HG03457 (cell line): ENCODE results near the gene PPP3CA.
"Not testable (repeated sequence)": the region's sequence is repeated elsewhere in the genome, so short reads cannot be mapped to it uniquely, and the experiment has no call there.

Experiments
- ATAC-seq: cut with Tn5 transposase; IDR thresholded peaks from one replicate; pipeline ENCODE4 v1.9.1; 2021; ENCODE audit warnings: moderate number of reproducible peaks; ENCODE audit not compliant: unreplicated experiment

Gene PPP3CA

DNA sequence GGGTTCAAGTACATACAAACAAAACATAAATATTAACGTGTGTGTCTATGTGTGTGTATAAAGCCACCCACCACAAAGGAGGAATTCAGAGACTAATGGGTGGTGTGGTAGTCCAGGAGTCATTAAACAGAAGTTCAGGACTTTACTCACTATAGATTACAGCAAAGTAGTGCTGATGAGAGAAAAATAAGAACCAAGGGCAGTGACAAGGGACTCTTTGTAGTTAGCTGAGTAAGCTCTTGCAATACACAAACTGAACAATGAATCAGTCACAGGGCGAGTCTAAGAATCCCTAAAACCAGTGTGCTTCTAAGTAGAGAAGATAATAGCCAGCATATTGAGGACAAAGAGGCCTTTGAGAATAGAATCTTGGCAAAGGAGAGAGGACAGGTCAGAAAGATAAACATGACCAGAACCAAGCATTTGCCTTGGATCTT is 232.4 kb downstream of the PPP3CA start:
- no peak for ATAC-seq

DNA sequence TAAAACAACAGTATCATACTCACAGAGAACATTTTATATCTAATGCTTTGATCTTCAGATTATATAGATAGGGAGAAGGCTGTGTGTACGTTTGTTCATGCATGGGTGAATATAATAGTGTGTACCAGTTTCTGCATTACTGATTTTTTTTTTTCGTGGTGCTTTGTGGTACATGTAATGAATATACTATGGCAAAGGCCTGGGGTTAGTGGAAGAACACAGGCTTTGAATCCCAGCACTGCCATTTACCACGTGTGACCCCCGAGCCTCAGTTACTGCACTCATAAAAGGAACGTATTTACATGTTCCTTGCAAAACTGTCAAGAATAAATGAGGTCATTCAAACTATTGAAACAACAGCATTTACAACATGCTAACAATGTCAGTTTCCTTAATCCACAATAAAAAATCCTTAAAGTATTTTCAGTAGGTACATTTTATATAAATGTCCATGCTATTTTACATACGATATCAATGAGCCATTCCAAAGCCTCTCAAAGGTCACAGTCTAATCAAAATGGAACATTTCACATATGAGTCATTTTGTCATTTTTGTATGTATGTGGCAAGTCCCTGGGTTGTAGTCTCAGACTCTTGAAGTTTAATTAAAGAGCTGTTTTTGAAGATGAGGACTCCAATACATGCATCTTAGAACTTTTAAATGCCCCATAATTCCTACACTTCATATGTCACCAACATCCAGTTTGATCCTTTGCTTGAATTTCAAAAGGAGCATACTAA is 242.8 kb downstream of the PPP3CA start:
- no peak for ATAC-seq

DNA sequence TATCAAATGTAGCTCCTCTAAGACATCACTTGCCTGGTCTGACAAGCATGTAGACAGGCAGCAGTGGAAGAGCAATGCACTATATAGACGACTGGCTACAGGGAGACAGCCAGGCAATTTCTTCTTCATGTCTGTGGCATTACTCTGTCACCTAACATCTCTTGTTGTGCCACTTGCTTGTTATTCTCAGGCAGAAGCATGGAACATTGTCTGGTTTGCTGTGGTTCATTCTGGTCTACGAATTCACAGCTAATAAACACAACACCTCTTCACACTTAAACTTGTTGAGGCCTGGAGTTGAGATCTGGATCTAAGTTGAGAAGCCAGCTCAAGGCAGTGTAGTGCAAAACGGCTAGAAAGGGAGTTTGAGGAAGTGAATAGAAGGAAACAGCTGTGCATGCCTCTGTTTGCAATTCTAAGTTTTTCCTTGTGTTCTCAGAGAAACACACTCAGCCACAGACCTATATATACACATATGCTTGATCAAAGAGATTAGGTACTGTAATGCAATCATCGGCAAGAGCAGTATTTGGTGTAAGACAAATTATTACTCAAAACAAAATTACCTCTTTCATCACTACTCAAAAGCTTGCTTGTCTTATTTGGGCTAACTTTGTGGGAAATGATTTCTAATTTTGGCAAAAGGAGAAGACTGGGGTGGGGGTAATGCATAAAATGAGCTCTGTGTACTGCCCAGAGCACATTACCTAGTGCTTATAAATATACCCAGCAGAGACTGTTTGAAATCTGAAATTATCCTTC is 243.8 kb downstream of the PPP3CA start:
- peak; percentile 73 for ATAC-seq

DNA sequence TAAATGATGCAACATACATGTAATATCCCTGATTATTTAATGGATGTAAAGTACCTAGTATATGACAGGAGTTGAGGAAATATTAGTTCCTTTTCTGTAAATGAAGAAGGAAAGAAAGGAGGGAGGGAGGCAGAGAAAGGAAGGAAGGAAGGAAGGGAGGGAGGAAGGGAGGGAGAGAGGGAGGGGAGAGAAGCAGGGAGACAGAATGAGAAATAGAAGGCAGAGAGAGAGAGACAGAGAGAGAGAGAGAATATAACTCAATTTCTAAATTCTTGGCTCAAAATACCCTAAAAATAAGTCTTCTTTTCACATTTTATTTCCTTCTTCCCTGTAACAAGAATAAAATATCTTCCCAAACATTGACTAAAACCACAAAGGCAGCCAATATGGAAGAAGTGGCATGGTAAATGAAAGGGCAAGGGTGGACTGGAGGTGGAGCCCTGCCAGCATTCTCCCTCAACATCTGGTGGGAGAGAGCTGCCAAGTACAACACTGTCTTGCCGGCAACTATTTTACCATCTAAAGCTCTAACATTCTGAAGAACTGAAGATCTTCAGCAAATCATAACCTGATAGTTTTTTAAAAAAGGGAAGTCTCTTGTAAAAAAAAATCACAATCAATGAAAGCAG is 245.1 kb downstream of the PPP3CA start:
- no peak for ATAC-seq

DNA sequence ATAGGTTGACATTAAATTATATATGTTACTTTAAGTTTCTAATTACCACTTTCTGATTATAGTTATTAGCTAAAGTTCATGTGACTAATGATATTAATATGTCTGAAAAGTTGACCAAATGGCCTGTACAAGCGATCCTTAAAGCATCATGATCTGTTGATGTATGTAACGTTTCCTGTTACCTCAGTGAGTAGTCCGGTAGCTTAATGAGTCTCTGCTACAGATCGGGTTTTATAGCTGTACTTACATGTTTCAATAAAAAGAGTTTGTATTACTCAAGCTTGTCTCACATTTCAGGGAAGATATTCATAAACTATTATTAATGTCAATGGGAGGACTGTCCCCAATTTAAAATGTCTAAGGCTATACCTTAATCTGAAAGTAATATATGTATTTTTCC is 246.3 kb downstream of the PPP3CA start:
- ATAC-seq: no peak

DNA sequence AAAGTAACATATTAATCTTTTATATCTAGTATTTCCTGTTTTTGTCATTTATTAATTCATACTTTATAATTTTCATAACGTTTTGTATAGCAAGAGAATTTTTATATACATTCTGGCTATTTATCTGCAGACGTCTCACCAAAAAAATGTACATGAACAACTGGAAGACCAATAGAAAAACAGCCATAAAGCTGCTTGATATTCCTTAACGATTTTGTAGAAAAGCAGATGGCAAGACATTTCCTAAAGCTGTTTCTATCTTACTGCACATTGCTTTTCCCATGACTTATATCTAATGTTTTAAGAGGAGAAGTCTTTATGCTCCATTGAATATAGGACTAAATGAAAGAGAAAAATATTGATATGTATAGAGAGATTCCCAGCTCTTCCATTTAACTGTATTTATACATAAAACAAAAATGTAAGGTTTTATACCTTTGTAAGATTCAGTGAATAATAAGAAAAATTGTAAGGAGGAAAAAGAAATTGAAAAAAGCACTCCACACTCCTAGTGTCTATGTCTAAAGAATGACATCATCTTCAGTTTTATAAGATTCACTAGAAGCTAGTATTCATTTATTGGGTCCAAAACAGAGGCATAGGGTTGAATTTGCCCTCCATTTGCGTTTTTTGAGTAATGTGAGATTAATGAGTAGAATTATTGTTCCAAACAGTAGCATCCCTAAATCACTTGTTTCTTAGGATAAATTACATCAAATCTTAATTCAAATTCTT is 248.5 kb downstream of the PPP3CA start:
- ATAC-seq: no peak

DNA sequence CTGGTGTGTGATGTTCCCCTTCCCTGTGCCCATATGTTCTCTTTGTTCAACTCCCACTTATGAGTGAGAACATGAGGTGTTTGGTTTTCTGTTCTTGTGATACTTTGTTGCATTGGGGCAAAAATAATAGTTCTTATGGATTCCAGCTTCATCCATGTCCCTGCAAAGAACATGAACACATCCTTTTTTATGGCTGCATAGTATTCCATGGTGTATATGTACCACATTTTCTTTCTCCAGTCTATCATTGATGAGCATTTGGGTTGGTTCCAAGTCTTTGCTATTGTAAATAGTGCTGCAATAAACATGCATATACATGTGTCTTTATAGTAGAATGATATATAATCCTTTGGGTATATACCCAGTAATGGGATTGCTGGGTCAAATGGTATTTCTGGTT is 254.7 kb downstream of the PPP3CA start:
- not testable (repeated sequence) for ATAC-seq

DNA sequence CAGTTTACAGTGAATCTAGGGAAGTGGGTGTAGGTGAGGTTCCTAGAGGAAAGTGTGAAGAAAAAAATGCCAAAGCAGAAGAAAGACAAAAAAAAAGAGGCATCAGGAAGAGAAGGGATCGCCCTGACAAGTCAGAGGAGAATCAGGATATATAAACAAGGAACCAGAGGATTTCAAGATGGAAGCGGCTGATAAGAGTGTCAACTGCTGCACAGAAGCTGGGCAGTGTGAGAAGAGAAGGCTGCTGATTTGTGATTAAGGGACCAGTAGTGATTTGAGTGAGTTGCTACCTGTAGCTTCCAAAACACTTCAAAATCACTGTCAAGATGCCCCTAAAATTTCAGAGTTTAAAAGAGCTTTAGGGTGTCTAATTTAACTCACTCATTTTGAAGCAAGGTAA is 258.2 kb downstream of the PPP3CA start:
- no peak for ATAC-seq

DNA sequence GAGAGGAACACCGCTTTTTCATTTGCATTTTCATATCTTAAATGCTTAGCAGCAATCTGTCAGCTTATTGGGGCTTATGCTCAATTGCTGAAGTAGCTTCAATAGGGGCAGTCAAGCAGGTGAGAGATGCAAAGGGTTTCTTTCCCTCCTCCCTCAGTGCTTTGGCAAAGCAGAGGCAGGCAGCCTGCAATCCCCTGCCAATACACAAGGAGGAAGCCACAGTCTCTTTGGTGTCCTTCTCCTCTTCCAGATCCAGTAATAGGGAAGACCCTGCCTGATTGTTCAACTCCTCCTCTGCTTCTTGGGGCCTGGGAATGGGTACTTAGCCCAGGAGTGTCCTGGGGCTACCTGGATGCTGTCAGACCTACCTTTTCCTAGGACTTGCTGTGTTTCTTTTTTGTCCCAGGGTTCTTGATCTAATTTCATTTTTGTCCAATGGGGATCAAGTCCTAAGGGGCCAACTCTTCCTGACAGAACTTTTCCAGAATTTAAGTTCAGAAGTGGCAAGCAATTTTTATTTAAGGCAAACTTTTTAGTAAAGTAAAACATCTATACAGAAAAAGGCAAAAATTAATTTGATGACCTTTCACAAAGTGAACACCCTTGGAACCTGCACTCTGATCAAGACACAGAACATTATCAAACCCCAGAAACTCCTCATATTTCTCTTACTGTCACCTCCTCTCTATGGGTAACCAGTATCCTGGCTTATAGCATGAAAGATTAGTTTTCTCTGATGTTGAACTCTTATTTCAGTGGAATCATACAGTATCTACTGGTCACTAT is 260.3 kb downstream of the PPP3CA start:
- no peak for ATAC-seq

DNA sequence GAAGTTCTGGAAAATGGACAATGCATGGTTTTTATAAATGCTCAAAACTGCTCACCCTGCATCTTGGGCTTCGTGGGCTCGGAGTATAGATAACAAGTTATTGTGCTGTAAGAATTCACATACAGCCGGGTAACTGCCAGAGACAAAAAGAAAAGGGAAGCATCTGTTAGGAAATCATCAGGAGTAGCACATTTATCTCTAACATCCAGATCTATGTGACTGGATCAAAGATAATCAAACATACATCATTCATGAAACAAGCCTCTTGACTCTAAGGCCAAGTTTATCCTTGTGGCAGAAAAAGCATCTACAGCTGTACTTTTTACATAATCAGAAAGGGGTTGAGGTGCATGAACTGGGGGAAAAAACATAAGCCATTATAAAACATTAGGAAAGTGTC is 264.2 kb downstream of the PPP3CA start:
- ATAC-seq: no peak

DNA sequence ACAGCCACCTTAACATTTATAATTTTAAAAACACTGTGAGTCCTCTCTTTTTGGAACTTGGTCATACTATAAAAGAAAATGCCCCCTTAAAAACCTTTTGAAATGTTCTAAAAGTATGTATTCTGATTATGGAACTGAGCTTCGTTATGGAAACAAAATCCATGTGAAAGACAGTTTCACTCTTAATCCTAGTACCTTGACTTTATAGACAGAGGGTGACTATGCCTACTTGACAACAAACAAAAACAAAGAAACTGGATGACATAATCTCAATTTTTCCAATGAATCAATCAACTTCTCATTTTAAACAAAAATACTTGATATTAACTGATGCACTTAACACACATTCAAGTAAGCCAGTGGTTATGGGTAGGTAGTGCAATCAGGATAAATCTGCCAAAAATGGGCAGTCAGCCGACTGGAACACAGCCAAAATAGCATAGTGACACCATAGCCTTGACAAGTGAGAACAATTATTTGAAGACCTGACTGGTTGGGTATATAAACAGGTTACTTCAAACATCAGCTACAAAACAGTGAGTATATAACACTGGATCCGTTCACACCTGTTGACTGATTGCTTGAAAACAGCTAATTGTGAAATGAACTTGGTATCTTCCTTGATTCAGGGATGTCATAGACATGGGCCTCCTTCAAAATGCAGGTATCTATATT is 265.5 kb downstream of the PPP3CA start:
- ATAC-seq: no peak

DNA sequence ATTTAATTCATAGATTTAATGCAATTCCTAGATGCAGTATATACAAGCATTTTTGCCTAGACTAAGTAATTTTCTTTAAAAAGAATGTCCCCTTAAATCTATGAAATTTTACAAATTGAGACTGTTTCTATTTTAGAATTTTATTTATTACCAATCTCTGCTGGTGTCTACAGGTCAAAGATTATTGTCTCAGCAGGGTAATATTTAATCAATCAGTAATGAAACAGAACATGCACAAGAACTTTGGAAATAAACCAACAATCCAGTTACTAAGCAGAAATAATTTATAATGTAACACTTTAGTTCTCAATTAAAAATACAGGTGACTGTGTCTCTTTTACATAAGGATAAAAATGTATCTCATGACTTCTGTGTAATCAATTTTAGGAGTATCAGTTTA is 266.2 kb downstream of the PPP3CA start:
- ATAC-seq: no peak

DNA sequence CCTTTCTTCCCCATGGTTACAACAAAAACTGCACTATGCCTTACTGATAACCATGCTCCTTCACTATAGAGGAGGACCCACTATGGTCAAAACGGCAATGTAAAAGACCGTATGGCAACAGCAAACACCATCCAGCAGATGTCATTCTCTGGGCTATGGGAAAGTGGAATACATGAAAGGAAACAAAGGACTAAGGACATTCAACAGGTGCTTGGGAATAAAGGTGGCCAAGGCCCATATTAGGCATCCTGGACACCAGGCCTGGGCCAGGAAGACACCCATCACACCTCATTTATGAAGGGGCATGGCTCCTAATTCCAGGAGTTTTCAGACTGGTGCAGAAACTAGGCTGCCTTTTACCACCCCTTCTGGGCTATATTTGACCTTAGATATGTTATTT is 268.4 kb downstream of the PPP3CA start:
- no peak for ATAC-seq

DNA sequence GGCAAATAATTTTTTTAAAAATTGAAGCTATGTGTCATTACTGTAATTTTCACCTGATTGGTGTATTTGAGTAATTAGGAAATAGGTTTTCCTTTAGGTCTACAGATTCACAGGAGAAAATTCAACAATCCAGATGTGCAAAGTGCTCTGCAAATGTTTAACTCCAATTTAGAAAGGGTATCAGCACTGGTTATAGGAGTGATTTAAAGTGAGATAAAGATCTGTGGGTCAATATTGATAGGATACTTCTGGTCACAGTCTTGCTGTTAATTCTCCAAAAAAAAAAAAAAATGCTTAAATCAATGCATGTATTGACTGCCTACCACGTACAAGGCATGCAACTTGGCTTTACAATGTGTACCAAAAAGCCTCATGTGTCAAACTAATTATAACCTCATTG is 271.3 kb downstream of the PPP3CA start:
- no peak for ATAC-seq

DNA sequence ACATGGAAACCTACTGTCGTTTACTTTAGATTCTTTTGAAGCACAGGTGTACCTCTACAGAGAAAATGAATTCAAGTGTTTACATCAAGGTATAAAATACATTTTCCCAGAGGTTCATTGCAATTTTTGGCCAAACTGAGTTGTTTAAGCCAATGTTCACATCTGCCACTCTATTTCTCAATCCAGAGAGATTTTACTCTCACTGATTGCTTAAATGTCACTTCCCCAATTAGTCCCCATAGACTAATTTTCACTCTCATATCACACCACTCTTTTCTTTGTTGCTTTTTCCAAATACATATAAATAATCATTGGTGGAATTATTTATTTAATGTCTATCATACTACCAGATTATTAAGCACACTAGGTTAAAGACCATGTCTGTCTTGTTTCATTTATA is 271.8 kb downstream of the PPP3CA start:
- no peak for ATAC-seq

DNA sequence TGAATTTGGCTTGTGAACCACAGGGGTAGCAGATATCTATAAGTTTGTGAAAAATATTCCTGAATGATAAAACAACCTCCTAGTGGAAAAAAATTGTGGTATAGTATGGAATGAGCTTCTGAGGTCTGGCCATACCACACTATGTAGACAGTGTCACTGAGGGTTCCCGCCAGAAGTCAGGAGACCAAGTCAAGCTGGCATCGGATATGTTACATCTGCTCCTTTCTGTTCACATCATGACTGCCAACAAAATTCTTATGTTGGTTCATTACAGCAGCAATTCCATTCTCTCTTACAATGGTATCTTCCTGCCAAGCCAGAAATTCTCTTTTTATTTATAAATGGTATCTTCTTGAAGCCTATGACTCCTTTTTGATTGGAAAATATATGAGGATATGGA is 273.0 kb downstream of the PPP3CA start:
- ATAC-seq: no peak

DNA sequence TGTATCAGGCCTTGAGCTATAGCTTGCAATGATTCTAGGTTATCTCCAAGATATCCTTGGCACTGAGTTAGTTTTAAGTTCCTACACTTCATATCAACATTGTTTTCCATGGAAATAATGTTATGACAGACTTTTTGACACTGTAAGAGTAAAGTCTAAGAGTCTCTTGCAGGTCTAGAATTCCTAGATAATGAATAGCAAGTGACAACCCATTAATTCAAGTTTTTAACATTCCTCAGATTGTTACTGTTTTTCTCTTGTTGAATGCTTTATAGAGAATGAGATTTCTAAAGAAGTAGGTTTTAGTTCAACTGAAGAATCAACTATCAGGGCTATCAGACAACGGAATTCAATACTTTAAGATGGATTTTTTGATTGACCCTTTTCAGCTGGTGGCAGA is 276.1 kb downstream of the PPP3CA start:
- no peak for ATAC-seq

DNA sequence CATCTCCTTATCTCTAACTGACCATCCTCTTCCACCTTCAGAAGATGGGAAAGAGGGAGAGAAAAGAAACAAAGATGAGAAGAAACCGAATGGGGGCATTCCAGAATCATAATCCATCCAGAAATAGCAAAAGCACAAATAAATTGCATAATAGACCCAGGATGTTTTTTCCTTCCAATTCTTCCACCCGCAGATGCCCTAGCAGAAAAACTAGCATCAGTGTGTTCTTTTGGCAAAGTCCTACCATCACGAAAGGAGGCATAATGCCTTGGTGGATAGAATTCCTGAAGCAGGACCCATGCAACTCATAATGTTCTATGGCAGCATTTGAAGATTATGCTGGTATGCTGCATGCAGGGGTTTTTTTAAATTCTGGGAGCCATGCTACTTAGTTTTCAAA is 279.2 kb downstream of the PPP3CA start:
- ATAC-seq: no peak

DNA sequence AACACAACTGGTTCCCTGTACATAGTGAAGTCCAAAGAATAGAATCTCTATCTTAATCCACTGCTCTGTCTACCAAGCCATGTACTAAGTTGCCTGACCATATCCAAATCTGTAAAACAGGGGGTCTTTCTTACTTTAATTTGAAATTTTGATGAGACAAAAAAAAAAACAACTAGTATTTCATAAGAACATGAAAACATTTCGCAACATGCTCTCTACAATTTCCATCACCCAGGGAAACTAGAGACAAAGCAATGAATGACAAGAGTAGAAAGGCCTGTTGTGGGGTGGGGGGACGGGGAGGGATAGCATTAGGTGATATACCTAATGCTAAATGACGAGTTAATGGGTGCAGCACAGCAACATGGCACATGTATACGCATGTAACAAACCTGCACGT is 279.9 kb downstream of the PPP3CA start:
- ATAC-seq: no peak

DNA sequence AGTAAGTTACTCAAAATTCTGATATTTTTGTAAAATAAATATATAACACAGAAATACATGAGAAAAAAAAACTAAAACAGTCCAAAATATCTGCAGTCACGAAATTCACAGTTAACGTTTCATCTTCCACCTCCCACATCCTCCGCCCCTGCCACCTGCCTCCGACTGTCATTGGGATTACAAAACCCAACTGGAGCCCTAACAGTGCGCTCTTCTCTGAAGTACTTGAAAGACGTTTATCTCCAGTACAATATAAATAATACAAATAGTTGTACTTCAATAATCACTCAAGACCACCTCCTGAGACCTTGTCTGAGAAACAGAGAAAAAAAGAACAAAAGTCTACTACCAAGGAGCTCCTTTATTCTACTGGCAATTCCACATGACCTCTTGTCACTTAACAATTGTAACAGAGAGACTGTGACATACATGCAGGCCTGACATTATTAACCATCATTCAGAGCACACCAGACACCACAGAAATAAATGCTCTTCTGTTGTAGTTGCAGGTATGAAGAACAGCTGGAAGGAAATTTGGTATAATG is 280.6 kb downstream of the PPP3CA start:
- no peak for ATAC-seq
